CD4-positive, alpha-beta T cell treated with Interleukin-2 at 100 ng/mL for 4 hours (primary cell): ENCODE measurements around the gene DONSON.

ENCODE experiments used
- DNase-seq: peaks from one replicate; pipeline ENCODE4 v3.0.0-alpha.2; 2020; ENCODE audit warnings: low spot score

DONSON gene

DNA sequence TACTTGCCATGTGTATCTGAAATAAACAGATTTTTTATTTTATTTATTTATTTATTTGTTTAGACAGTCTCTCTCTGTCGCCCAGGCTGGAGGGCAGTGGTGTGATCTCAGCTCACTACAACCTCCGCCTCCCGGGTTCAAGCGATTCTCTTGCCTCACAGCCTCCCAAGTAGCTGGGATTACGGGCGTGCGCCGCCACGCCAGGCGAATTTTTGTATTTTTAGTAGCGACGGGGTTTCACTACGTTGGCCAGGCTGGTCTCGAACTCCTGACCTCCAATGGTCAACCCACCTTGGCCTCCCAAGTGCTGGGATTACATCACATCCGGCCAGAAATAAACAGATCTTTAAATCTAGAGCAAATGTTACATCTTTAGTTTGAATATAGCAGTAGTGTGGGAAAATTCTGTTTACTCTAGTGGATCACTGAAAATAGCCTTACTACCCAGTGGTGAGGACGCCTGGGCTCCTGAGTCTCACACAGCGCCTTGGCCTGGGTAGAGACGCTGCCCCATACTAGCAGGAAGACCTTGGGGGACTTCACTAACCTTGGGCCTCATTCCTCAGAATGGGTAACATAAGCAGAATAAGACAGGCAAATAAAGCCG is 47.3 kb downstream of the DONSON start:
- peak; percentile 1 for DNase-seq

DNA sequence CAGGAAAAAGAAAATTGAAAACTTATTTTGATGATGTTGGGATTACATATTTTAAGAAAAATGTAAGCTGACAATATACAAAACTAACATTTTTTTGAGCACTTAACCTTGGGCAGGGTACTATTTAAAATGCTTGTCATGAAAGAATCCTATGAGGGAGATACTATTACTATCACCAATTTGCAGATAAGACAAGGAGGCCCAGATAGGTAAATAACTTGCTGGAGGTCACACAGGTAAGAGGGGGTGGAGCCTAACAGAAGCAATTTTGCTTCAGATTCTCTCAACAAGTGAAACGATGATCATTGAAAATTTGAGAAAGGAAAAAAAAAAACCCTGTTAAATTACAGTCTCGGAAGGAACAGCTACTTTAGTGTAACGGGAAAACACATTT is 47.8 kb downstream of the DONSON start:
- no peak for DNase-seq

DNA sequence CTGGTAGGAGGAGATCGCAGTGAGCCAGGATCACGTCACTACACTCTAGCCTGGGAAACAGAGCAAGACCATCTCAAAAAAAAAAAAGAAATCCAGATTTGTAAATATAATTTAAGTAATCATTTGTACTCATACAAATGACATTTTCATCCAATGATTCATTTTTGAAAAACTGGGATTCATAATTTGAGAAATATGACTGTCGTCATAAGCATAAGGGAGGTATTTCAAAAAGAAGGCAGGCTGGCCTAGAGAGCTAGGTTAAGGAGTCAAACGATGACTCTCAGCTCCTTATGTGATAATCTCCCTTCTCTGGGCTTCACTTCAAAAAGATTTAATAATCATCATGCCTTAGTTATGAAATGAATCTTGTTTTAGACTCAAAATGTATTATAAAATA is 48.9 kb downstream of the DONSON start:
- no peak for DNase-seq

DNA sequence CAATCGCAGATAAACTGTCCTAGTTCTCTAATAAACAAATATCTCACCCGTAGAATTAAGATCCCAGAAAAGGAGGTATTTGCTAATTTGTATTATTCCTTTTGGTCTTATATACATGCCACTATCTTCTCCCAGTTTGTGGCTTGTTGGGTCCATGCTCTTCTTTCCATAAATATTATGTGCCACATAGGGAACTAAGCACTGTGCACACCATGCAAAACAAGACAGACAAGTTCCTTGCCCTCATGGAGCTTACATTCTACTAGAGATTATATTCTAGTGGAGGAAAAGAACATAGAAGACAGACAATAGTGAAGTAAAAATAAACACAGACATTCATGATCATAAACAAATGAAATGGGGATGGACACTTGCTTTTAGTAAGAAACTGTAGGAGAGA is 51.3 kb downstream of the DONSON start:
- no peak for DNase-seq

DNA sequence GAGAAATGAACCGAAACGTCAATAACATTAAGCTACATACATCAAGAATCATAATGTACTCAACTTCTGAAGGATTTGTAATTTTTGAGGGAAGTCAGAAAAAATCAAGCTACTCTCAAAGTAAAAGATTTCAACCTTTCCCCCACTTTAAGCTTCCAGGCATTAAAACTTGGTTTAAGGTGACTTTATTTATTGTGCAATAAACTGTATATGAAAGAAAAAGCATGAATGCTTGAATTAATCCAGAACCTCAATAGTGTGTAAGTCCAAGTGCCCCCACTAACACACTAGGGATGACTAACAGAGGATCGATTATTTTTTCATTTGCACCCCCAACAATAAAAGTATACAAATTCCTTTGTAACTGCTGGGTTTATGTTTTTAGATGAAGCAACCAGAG is 57.5 kb downstream of the DONSON start:
- no peak for DNase-seq
